Heart left ventricle (tissue), 13 donors: ENCODE data around the gene PIK3R1.

Experiments used
- CTCF ChIP-seq, 12 donors: fragments of 200-600 bp; sonication (generic) in 4 of 12; IDR thresholded peaks; one replicate each; pipeline versions ENCODE4 v1.5.0 to v1.8.0; 2018 to 2022; ENCODE audit warnings: antibody characterized with exemption in 12 of 12, mild to moderate bottlenecking in 5 of 12
- POLR2A ChIP-seq, 2 donors: fragments of 450-650 bp; IDR thresholded peaks; one replicate each; pipeline ENCODE4 v1.6.1; 2017; ENCODE audit warnings: antibody characterized with exemption in 2 of 2, mild to moderate bottlenecking in 2 of 2, moderate library complexity in 2 of 2
- donor health status: ischemic (EF 13 %, LVEDD 7.1; RV severe dilation, severe dysfunction).
- donor health status: DM: no; HTN: yes; CAD: no.
- donor health status: DM: no; HTN: no; CAD: no.
- donor health status: ischemic (EF 25% LVEDD 6.9; RV normal size, moderate dysfunction).
- donor health status: ischemic (EF 25% LVEDD 5.7; RV mildly dilated, moderate dysfunction).
- donor health status: ischemic (EF 35%, LVEDD 5.7; RV mildly dilated, moderate dysfunction).
- donor health status: nonischemic (EF 11% LVEDD 7.7; RV severe dilation, severe dysfunction).
- donor health status: DM: yes; HTN: yes; CAD: no.
- donor health status: PGD.
- donor health status: ischemic (EF 29% LVEDD 5.4; RV normal size, mild dysfunction).
- donor health status: nonischemic (EF 23%, LVEDD 6.1; RV moderate dilation, normal function).

GRCh38 chr5:68305223-68305870 is 89.8 kb downstream of the PIK3R1 start:
- TF ChIP-seq CTCF (IDR thresholded peaks at IDR 0.05) (no peak), POLR2A (IDR thresholded peaks at IDR 0.05) (no peak)
